ENCODE results near the gene CCDC30.

The CCDC30 gene

GRCh38 chr1:42698081-42698813, 235.2 kb downstream of the CCDC30 start:
- no peak for DNase-seq

DNA sequence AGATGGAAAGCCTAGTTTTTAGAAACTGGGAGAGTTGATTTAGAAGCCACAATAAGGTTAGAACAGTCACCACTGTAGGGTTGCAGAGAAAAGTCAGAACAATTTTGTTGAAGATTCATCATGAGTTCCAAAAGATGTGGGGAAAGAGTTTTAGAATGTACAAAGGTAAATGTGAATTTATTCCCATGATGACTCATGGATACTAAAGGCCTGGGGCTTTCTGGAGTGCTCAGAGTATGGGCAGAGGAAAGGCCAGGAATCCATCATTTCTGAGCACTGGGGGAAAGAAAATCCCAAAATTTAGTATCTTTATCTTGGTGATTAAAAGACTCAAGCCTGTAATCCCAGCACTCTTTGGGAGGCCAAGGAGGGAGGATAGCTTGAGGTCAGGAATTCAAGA, 236.9 kb downstream of the CCDC30 start:
- DNase-seq = no peak

DNA sequence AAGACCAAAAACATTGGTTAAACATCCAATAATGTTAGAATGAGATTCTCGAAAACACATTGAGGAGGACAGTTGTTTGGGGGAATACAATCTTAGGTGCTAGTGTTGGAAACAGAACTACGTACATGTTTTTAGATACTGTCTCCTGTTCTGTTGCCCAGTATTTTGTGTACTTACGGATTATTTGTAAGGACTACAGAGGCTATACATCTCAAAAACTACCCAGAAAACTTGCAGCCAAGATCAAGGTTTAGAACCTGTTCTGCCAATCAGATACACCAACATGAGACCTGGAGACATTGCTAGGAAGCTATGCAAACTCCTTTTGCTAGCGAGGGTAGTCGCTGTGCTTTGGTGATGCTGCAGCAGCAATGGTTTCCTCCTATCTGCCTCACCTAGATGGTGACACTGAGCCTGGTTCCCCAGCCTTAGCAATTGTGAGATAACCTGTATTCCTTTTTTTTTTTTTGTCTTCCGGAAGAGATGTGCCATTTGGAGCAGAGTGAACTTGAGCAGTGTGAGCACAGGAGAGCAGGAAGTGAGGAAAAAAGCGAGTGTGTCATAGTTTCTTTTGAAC, 240.9 kb downstream of the CCDC30 start:
- no peak for DNase-seq
